Smooth muscle cell (in vitro differentiated cells): Measurements from ENCODE around the gene POU2F2. TPM values are rescaled to one million over a fixed set of nuclear protein-coding genes. Genes with fewer than 3 reads are reported as not detected.

ENCODE experiments used
- DNase-seq: peaks from one replicate; lab custom pipeline; 2025; ENCODE audit not compliant: unreplicated experiment; lab: John Stamatoyannopoulos, UW
- H2AFZ ChIP-seq: fragments of 200-600 bp; sonication (generic); 2 replicates; pipeline ENCODE4 v1.6.0; 2016; ENCODE audit warnings: antibody characterized with exemption, low read depth, mild to moderate bottlenecking
- H3F3A ChIP-seq: fragments of 200-600 bp; sonication (generic); 2 replicates; pipeline ENCODE4 v1.6.0; 2017; ENCODE audit warnings: antibody characterized with exemption, low read depth
- H3K27ac ChIP-seq: fragments of 200-600 bp; sonication (generic); 2 replicates; pipeline ENCODE4 v1.5.1; 2016; ENCODE audit warnings: low read depth, mild to moderate bottlenecking
- H3K27me3 ChIP-seq: fragments of 200-600 bp; sonication (generic); 2 replicates; pipeline ENCODE4 v1.6.1; 2016; ENCODE audit warnings: low read depth, mild to moderate bottlenecking
- H3K36me3 ChIP-seq: fragments of 200-600 bp; sonication (generic); 2 replicates; pipeline ENCODE4 v1.5.1; 2016; ENCODE audit warnings: low read depth
- H3K4me1 ChIP-seq: fragments of 200-600 bp; sonication (generic); 2 replicates; pipeline ENCODE4 v1.5.1; 2016; ENCODE audit warnings: low read depth
- H3K4me2 ChIP-seq: fragments of 200-600 bp; sonication (generic); 2 replicates; pipeline ENCODE4 v1.6.0; 2016; ENCODE audit warnings: mild to moderate bottlenecking
- H3K4me3 ChIP-seq: fragments of 200-600 bp; sonication (generic); 2 replicates; pipeline ENCODE4 v1.5.1; 2016; ENCODE audit warnings: mild to moderate bottlenecking
- H3K79me2 ChIP-seq: fragments of 200-600 bp; sonication (generic); 2 replicates; pipeline ENCODE4 v1.6.0; 2016; ENCODE audit warnings: low read depth, mild to moderate bottlenecking
- H3K9ac ChIP-seq: fragments of 200-600 bp; sonication (generic); 2 replicates; pipeline ENCODE4 v1.6.0; 2016; ENCODE audit warnings: low read depth
- H3K9me3 ChIP-seq: fragments of 200-600 bp; sonication (generic); replicated peaks from 2 replicates; pipeline ENCODE4 v1.5.1; 2016; ENCODE audit warnings: low read depth
- H4K20me1 ChIP-seq: fragments of 200-600 bp; sonication (generic); 2 replicates; pipeline ENCODE4 v1.6.0; 2016; ENCODE audit warnings: low read depth
- WGBS: methylation state at CpG from one replicate; pipeline ENCODE4 v1.1.7; 2016; ENCODE audit warnings: low lambda C conversion rate; 5-methylcytosine and 5-hydroxymethylcytosine counted together
- polyA plus RNA-seq: library from polyadenylated mRNA; unstranded; fragments of >200 nt; fragmentation: Nextera tagmentation; extraction: Ambion mirVana; gene quantifications from 2 replicates; pipeline ENCODE4 v1.2.1, GENCODE V29; 2016
- total RNA-seq: library from RNA; depleted of rRNA; stranded (reverse); fragments of >200 nt; gene quantifications from 2 replicates; pipeline ENCODE4 v1.2.3, GENCODE V29; 2014
- TF ChIP-seq, protein P1 (sequence below): fragments of 200-600 bp; sonication (generic); IDR thresholded peaks from 2 replicates; pipeline ENCODE4 v1.5.1; 2017; ENCODE audit warnings: borderline replicate concordance, mild to moderate bottlenecking, antibody characterized with exemption; ENCODE audit not compliant: insufficient read depth, poor library complexity, severe bottlenecking

Gene POU2F2
- total and polyA plus RNA-seq, 2 experiments from 2014 or later = 0.99 to 6.3 TPM

DNA sequence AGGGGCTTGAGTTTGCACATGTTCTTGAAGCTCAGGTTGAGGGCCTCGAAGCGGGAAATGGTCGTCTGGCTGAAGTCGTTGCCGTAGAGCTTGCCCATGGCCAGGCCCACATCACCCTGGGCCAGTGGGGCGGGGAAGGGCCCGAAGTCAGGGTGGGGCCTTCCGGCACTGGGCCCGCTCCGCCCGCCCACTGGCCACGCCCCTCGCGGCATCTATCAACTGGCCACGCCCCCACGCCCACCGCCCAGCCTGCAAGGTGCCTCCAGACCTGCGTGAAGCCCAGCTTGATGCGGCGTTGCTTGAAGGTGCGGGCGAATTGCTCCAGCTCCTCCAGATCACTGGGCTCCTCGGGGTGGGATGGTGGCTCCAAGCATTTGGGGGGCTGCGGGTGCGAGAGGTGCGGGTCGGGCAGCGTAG is 36.4 kb downstream of the POU2F2 start:
- DNase-seq = no peak
- no peak overlapping the region for H3K27ac ChIP-seq
- H3K4me3 ChIP-seq = no peak overlapping the region
- H3F3A ChIP-seq = no peaks in the 10 kb centered on the region
- no peak overlapping the region for H3K4me2 ChIP-seq
- no peak overlapping the region for H3K9ac ChIP-seq
- no peak overlapping the region for H2AFZ ChIP-seq
- TF ChIP-seq, protein P1, sequence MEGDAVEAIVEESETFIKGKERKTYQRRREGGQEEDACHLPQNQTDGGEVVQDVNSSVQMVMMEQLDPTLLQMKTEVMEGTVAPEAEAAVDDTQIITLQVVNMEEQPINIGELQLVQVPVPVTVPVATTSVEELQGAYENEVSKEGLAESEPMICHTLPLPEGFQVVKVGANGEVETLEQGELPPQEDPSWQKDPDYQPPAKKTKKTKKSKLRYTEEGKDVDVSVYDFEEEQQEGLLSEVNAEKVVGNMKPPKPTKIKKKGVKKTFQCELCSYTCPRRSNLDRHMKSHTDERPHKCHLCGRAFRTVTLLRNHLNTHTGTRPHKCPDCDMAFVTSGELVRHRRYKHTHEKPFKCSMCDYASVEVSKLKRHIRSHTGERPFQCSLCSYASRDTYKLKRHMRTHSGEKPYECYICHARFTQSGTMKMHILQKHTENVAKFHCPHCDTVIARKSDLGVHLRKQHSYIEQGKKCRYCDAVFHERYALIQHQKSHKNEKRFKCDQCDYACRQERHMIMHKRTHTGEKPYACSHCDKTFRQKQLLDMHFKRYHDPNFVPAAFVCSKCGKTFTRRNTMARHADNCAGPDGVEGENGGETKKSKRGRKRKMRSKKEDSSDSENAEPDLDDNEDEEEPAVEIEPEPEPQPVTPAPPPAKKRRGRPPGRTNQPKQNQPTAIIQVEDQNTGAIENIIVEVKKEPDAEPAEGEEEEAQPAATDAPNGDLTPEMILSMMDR = no peak
- H3K4me1 ChIP-seq = no peaks in the 10 kb centered on the region
- no peaks in the 10 kb centered on the region for H3K9me3 ChIP-seq
- H3K27me3 ChIP-seq = peaks cover 8% of the 10 kb centered on the region
- no peaks in the 10 kb centered on the region for H3K79me2 ChIP-seq
- H4K20me1 ChIP-seq = no peaks in the 10 kb centered on the region
- H3K36me3 ChIP-seq = no peaks in the 10 kb centered on the region
- WGBS = 34% methylated on average over 19 of the region's 28 CpGs

DNA sequence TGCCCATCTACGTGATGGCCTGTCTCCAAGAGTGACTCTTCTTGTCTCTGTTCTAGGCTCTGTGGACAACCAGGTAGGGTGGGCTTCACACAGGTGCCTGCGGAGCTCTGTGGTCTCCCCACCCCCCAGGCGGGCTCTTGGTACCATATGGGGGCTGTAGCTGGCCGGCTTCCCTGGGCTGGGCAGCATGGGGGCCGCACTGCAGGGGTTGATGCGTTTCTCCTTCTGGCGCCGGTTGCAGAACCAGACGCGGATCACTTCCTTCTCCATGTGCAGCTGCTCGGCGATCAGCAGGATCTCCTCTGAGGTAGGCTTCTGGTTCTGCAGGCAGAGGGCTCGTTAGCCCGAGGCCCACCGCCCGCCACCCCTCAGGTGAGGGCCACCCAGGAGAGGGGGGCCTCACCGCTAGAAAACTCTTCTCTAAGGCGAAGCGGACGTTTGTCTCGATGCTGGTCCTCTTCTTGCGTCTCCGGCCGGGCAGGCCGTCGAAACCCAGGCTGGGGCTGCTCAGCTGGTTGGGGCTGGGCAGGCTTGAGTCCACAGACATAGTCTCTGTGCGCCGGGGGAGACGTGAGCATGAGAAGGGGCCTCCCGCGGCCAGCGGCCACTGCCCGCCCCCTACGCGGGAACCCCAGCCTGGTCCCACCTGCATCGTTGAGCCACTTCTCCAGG is 37.0 kb downstream of the POU2F2 start:
- Histone ChIP-seq H3K79me2 (no peaks in the 10 kb centered on the region), H3K4me3 (no peak overlapping the region), H3K9me3 (no peaks in the 10 kb centered on the region), H3K27ac (no peak overlapping the region), H3K27me3 (peaks cover 8% of the 10 kb centered on the region), H3F3A (no peaks in the 10 kb centered on the region), H3K9ac (no peak overlapping the region), H4K20me1 (no peaks in the 10 kb centered on the region), H2AFZ (no peak overlapping the region), H3K36me3 (no peaks in the 10 kb centered on the region), H3K4me2 (no peak overlapping the region), H3K4me1 (no peaks in the 10 kb centered on the region)
- 92% methylated on average over 36 of the region's 36 CpGs for WGBS
- no peak for DNase-seq
- TF ChIP-seq, protein P1 = no peak

DNA sequence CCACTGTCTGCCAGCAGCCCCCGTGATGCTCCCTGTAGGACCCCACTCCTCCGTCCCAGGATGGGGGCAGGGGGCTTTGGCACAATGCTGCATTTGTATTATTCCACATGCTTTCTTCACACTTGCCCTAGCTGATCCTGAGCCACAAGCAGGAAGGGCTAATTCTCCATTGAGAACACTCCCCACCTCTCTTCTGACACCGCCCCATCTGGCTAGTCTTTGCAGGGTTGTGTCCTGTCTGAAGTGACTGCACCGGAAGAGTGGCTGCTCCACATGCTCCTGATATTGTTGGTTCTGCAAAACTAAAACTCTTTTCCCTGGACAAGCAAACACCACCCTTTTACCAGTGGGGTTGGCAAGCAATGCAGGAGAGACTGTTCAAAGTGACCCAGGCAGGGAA is 38.3 kb downstream of the POU2F2 start:
- Histone ChIP-seq H2AFZ (no peak overlapping the region), H3K4me2 (no peak overlapping the region)
- no peak for DNase-seq

More for the DNA sequence above, 38.3 kb downstream of the POU2F2 start:
- H3F3A ChIP-seq = no peaks in the 10 kb centered on the region
- no peak overlapping the region for H3K9ac ChIP-seq
- no peak overlapping the region for H3K4me3 ChIP-seq
- no peak overlapping the region for H3K27ac ChIP-seq
- 85% methylated on average over 4 of the region's 4 CpGs for whole genome bisulfite sequencing
- no peaks in the 10 kb centered on the region for H3K79me2 ChIP-seq
- TF ChIP-seq, protein P1 = no peak
- peaks cover 8% of the 10 kb centered on the region for H3K27me3 ChIP-seq
- H3K36me3 ChIP-seq = no peaks in the 10 kb centered on the region
- H3K4me1 ChIP-seq = peaks cover 1% of the 10 kb centered on the region
- no peaks in the 10 kb centered on the region for H3K9me3 ChIP-seq
- H4K20me1 ChIP-seq = no peaks in the 10 kb centered on the region
